GM12878 (cell line): ENCODE data around the gene RPL35A. TPM values are rescaled to one million over a fixed set of nuclear protein-coding genes. Genes with fewer than 3 reads are reported as not detected.

Experiments
- ATAC-seq: fragments of 200-7000 bp; cut with Tn5 transposase; 3 replicates; pipeline ENCODE4 v1.9.1; 2020; ENCODE audit warnings: mild to moderate bottlenecking, moderate library complexity
- BruUV-seq: library from RNA; stranded (reverse); fragments of 400-500 nt; replicated peaks from 2 replicates; lab custom pipeline; 2021; lab: Mats Ljungman, UMichigan
- CTCF ChIA-PET: fragments of 300-600 bp; sonication (Branson Sonifier 250); formaldehyde crosslinking; extraction: SDS; loops from one replicate; lab custom pipeline; 2021; ENCODE audit warnings: inconsistent platforms; lab: Yijun Ruan, JAX
- POLR2A ChIA-PET: fragments of 350-600 bp; formaldehyde crosslinking; extraction: SDS; loops from one replicate; lab custom pipeline; 2021; ENCODE audit warnings: inconsistent platforms; lab: Charles Lee
- RAD21 ChIA-PET: fragments of 300-600 bp; sonication (Branson Sonifier 250); formaldehyde crosslinking; loops from one replicate; lab custom pipeline; 2023; ENCODE audit warnings: antibody characterized with exemption; ENCODE audit not compliant: unreplicated experiment; lab: Charles Lee
- SMC1A ChIA-PET: fragments of 300-600 bp; sonication (Branson Sonifier 250); formaldehyde crosslinking; loops from one replicate; lab custom pipeline; 2023; ENCODE audit not compliant: unreplicated experiment, uncharacterized antibody; lab: Charles Lee
- DNase-seq: peaks from one replicate; pipeline ENCODE4 v3.0.0-alpha.2; 2011; ENCODE audit warnings: low read depth, low spot score
- FAIRE-seq: peaks from 3 replicates; lab custom pipeline; 2011; peaks lifted over from hg19 to GRCh38; lab: Jason Lieb, UNC
- H2AFZ ChIP-seq: 2 replicates; pipeline ENCODE4 v1.6.0; 2011; ENCODE audit warnings: low read depth, low read length, control low read depth; ENCODE audit not compliant: control insufficient read depth
- H3K27ac ChIP-seq: 2 replicates; pipeline ENCODE4 v1.5.1; 2011; ENCODE audit warnings: control low read depth; ENCODE audit not compliant: control insufficient read depth, insufficient read depth
- H3K27me3 ChIP-seq, 2 experiments: replicated peaks in 1 of 2; 2 replicates each; pipeline versions ENCODE4 v1.6.0 to v1.6.1; 2011; ENCODE audit warnings: low read length in 1 of 2; ENCODE audit not compliant: control insufficient read depth in 2 of 2, insufficient read depth in 2 of 2
- H3K36me3 ChIP-seq, 2 experiments: 2 replicates each; pipeline ENCODE4 v1.5.1; 2011; ENCODE audit warnings: low read length in 1 of 2; ENCODE audit not compliant: control insufficient read depth in 2 of 2, insufficient read depth in 2 of 2
- H3K4me1 ChIP-seq: 2 replicates; pipeline ENCODE4 v1.6.1; 2011; ENCODE audit warnings: mild to moderate bottlenecking, low read length, moderate library complexity, mixed read lengths; ENCODE audit not compliant: control insufficient read depth, insufficient read depth
- H3K4me2 ChIP-seq: 2 replicates; pipeline ENCODE4 v1.6.0; 2011; ENCODE audit warnings: control low read depth; ENCODE audit not compliant: control insufficient read depth, insufficient read depth
- H3K4me3 ChIP-seq: fragments of 200-600 bp; sonication (generic); 2 replicates; pipeline ENCODE4 v1.5.1; 2016
- H3K79me2 ChIP-seq: 2 replicates; pipeline ENCODE4 v1.6.0; 2011; ENCODE audit warnings: low read length; ENCODE audit not compliant: control insufficient read depth, insufficient read depth
- H3K9ac ChIP-seq: 2 replicates; pipeline ENCODE4 v1.8.0; 2011; ENCODE audit warnings: low read length, control low read depth, mixed read lengths; ENCODE audit not compliant: control insufficient read depth, insufficient read depth
- H3K9me3 ChIP-seq: replicated peaks from 3 replicates; pipeline ENCODE4 v1.5.1; 2011; ENCODE audit warnings: mild to moderate bottlenecking, low read length; ENCODE audit not compliant: control insufficient read depth, insufficient read depth
- H4K20me1 ChIP-seq: 2 replicates; pipeline ENCODE4 v1.6.0; 2011; ENCODE audit not compliant: control insufficient read depth, insufficient read depth
- BCL11A ChIP-seq: IDR thresholded peaks from 2 replicates; pipeline ENCODE4 v1.6.1; 2011; ENCODE audit warnings: low read depth, low read length
- HDAC6 ChIP-seq: fragments of 200-600 bp; sonication (generic); IDR thresholded peaks from one replicate; pipeline ENCODE4 v1.8.0; 2017; ENCODE audit warnings: antibody characterized with exemption; ENCODE audit not compliant: unreplicated experiment
- POLR2A ChIP-seq: IDR thresholded peaks from 2 replicates; pipeline ENCODE4 v1.6.1; 2011; ENCODE audit warnings: low read depth, mild to moderate bottlenecking, low read length
- TARDBP ChIP-seq: IDR thresholded peaks from 2 replicates; pipeline ENCODE4 v1.6.1; 2016; ENCODE audit warnings: borderline replicate concordance
- TCF3 ChIP-seq: IDR thresholded peaks from 2 replicates; pipeline ENCODE4 v1.6.1; 2012; ENCODE audit warnings: low read depth, mild to moderate bottlenecking, low read length, borderline replicate concordance; ENCODE audit not compliant: insufficient read depth
- ZNF274 ChIP-seq: IDR thresholded peaks from one replicate; pipeline ENCODE4 v1.8.0; 2011; ENCODE audit not compliant: insufficient read length, insufficient read depth
- WGBS: methylation state at CpG from one replicate; pipeline ENCODE4 v1.1.6; 2016; ENCODE audit warnings: low lambda C conversion rate; ENCODE audit not compliant: insufficient replicate concordance, insufficient coverage; ENCODE audit errors: missing lambda C conversion rate; 5-methylcytosine and 5-hydroxymethylcytosine counted together
- in situ Hi-C: fragments of 300-500 bp; cut with MboI; formaldehyde crosslinking; loops from 9 replicates; pipeline ENCODE4 v1.14.3; 2018; ENCODE audit warnings: mixed read lengths
- intact Hi-C: fragments of 100-400 bp; cut with micrococcal nuclease; formaldehyde crosslinking; loops from one replicate; pipeline ENCODE4 v1.14.2; 2022; ENCODE audit not compliant: unreplicated experiment
- polyA plus RNA-seq, 11 experiments: library from polyadenylated mRNA; depleted of rRNA in 4 of 11; unstranded in 6 of 11; stranded (reverse) in 5 of 11; fragments of >200 nt; fragmentation: Nextera tagmentation in 4 of 11; fragmentation: Illumina TruSeq in 1 of 11; extraction: Ambion mirVana in 4 of 11; extraction: Trizol in 1 of 11; gene quantifications; 1 replicate in 1 of 11; 2 replicates in 10 of 11; pipeline versions ENCODE4 v1.2.1 to v1.2.3, GENCODE V29; 2011 to 2016; ENCODE audit warnings: inconsistent platforms in 2 of 11, missing spikeins in 2 of 11, low read depth in 1 of 11
- total RNA-seq, 4 experiments: library from RNA; depleted of rRNA in 3 of 4; stranded (reverse); fragments of >200 nt in 3 of 4; fragmentation: Illumina TruSeq in 1 of 4; extraction: Trizol in 1 of 4; gene quantifications; 2 replicates each; pipeline versions ENCODE4 v1.2.1 to v1.2.3, GENCODE V29; 2013 to 2021
- TF ChIP-seq, protein P1 (sequence below): fragments of 150-350 bp; IDR thresholded peaks from 2 replicates; pipeline ENCODE4 v1.6.1; 2014; ENCODE audit warnings: mild to moderate bottlenecking, low read depth, low read length

The RPL35A gene
- total and polyA plus RNA-seq, 10 of the 15 experiments (the other 5 are each of a cell fraction or from before 2014, with no cell fraction given), result 774 to 3,144 (median 1,843) TPM

DNA sequence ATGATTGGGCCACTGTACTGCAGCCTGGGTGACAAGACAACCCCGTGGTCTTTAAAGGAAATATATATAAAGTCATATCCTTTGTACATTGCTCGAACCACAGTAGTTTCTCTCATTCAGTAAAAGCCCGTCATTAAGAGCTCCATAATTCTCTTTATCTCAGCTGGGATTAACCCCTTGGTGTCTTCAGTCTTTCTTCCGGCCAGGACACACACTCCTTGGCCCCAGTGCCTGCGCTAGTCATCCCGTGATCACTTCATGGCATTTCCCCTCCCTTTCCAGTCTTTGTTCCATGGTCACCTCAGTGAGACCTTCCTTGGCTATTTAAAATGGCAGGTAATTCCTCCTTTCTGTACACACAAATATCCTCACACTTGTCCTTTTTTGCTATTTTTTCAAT, 3.3 kb downstream of the RPL35A start:
- peaks cover 42% of the 10 kb centered on the region for H3K79me2 ChIP-seq
- H3K9me3 ChIP-seq, result no peaks in the 10 kb centered on the region
- no peak for TF ChIP-seq POLR2A
- no peak for TF ChIP-seq HDAC6
- no peak for TF ChIP-seq BCL11A
- TF ChIP-seq, protein P1, sequence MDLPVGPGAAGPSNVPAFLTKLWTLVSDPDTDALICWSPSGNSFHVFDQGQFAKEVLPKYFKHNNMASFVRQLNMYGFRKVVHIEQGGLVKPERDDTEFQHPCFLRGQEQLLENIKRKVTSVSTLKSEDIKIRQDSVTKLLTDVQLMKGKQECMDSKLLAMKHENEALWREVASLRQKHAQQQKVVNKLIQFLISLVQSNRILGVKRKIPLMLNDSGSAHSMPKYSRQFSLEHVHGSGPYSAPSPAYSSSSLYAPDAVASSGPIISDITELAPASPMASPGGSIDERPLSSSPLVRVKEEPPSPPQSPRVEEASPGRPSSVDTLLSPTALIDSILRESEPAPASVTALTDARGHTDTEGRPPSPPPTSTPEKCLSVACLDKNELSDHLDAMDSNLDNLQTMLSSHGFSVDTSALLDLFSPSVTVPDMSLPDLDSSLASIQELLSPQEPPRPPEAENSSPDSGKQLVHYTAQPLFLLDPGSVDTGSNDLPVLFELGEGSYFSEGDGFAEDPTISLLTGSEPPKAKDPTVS, result no peak
- TF ChIP-seq TARDBP, result no peak
- no peak for TF ChIP-seq ZNF274
- TF ChIP-seq TCF3, result no peak
- ChIA-PET SMC1A (interaction anchor here (1.3 kb wide), 1 partner anchor 105 kb away, joined by 3 read pairs; no protein-coding TSS in a partner anchor), POLR2A (no interaction called here), RAD21 (no interaction called here), CTCF (interaction anchor here (0.5 to 1.2 kb wide), 2 partner anchors 10 to 47 kb away, joined by 3 to 4 read pairs; no protein-coding TSS in a partner anchor)
- no peak overlapping the region for H3K27ac ChIP-seq
- peaks cover 7% of the 10 kb centered on the region for H4K20me1 ChIP-seq
- no peak for DNase-seq
- in situ Hi-C loops, result no loop called here
- H3K27me3 ChIP-seq, result no peaks in the 10 kb centered on the region
- no peak for FAIRE-seq
- no TSS peak for BruUV-seq
- peak overlapping the region; percentile 21 for H3K4me2 ChIP-seq
- peak overlapping the region; percentile 1; the same call in 1 of the 2 replicates for H3K9ac ChIP-seq
- 83% methylated on average over 6 of the region's 6 CpGs for WGBS
- peaks cover 13 to 51% of the 10 kb centered on the region in 2 experiments for H3K36me3 ChIP-seq
- intact Hi-C loops, result no loop called here
- H2AFZ ChIP-seq, result no peak overlapping the region
- H3K4me3 ChIP-seq, result peak overlapping the region; percentile 12; the same call in 1 of the 2 replicates
- ATAC-seq, result no peak
- peaks cover 3% of the 10 kb centered on the region; the same call in 1 of the 2 replicates for H3K4me1 ChIP-seq
